GM21723 (cell line): Measurements from ENCODE around the gene ZNF521.

Source experiments
- ATAC-seq: cut with Tn5 transposase; IDR thresholded peaks from one replicate; pipeline ENCODE4 v1.9.1; 2021; ENCODE audit warnings: mild to moderate bottlenecking, moderate library complexity; ENCODE audit not compliant: unreplicated experiment

ZNF521 gene

GRCh38 chr18:25230658-25231326 is 121.2 kb downstream of the ZNF521 start:
- ATAC-seq = peak; percentile 57

GRCh38 chr18:25229920-25230319 is 122.0 kb downstream of the ZNF521 start:
- no peak for ATAC-seq

- ATAC-seq = no peak
Observed at GRCh38 chr18:25229081-25229480, 122.9 kb downstream of the ZNF521 start.

GRCh38 chr18:25228410-25228809 is 123.6 kb downstream of the ZNF521 start:
- no peak for ATAC-seq

- ATAC-seq = no peak
Observed at GRCh38 chr18:25225151-25225550, 126.8 kb downstream of the ZNF521 start.

- no peak for ATAC-seq
Observed at GRCh38 chr18:25223899-25224886, 127.8 kb downstream of the ZNF521 start.

- ATAC-seq = no peak
Observed at GRCh38 chr18:25223211-25223610, 128.8 kb downstream of the ZNF521 start.

- no peak for ATAC-seq
Observed at GRCh38 chr18:25222648-25223047, 129.3 kb downstream of the ZNF521 start.

GRCh38 chr18:25210622-25211021 is 141.3 kb downstream of the ZNF521 start:
- ATAC-seq = no peak

- no peak for ATAC-seq
Observed at GRCh38 chr18:25192065-25192464, 159.9 kb downstream of the ZNF521 start.

GRCh38 chr18:25190472-25190871 is 161.5 kb downstream of the ZNF521 start:
- no peak for ATAC-seq

- no peak for ATAC-seq
Observed at GRCh38 chr18:25189391-25190185, 162.4 kb downstream of the ZNF521 start.

GRCh38 chr18:25187521-25188192 is 164.3 kb downstream of the ZNF521 start:
- no peak for ATAC-seq

GRCh38 chr18:25186871-25187270 is 165.1 kb downstream of the ZNF521 start:
- ATAC-seq = no peak

- no peak for ATAC-seq
Observed at GRCh38 chr18:25181993-25182392, 170.0 kb downstream of the ZNF521 start.

- no peak for ATAC-seq
Observed at GRCh38 chr18:25181581-25181980, 170.4 kb downstream of the ZNF521 start.

- no peak for ATAC-seq
Observed at GRCh38 chr18:25180973-25181548, 170.9 kb downstream of the ZNF521 start.

GRCh38 chr18:25177631-25178030 is 174.3 kb downstream of the ZNF521 start:
- ATAC-seq = no peak

GRCh38 chr18:25176518-25177042 is 175.4 kb downstream of the ZNF521 start:
- ATAC-seq = no peak
